Endodermal cell (in vitro differentiated cells): ENCODE data around the gene TCF4. TPM values are rescaled to one million over a fixed set of nuclear protein-coding genes. Genes with fewer than 3 reads are reported as not detected.

Experiments used
- DNase-seq: peaks from one replicate; pipeline ENCODE4 v3.0.0-alpha.2; 2017
- H3K27ac ChIP-seq: 2 replicates; pipeline ENCODE4 v1.5.1; 2013; ENCODE audit warnings: mild to moderate bottlenecking, low read depth, low read length, moderate library complexity
- H3K27me3 ChIP-seq: 2 replicates; pipeline ENCODE4 v1.6.1; 2013; ENCODE audit warnings: mild to moderate bottlenecking, low read length, moderate library complexity; ENCODE audit not compliant: insufficient read depth, control insufficient read depth, poor library complexity, severe bottlenecking
- H3K36me3 ChIP-seq: 2 replicates; pipeline ENCODE4 v1.7.0; 2013; ENCODE audit warnings: mild to moderate bottlenecking, low read length, moderate library complexity; ENCODE audit not compliant: control insufficient read depth, insufficient read depth
- H3K4me1 ChIP-seq: one replicate; pipeline ENCODE4 v1.7.0; 2013; ENCODE audit warnings: low read length; ENCODE audit not compliant: control insufficient read depth, insufficient read depth
- H3K4me3 ChIP-seq: 2 replicates; pipeline ENCODE4 v1.5.1; 2013; ENCODE audit warnings: mild to moderate bottlenecking, low read length, moderate library complexity
- H3K9ac ChIP-seq: 2 replicates; pipeline ENCODE4 v1.6.1; 2013; ENCODE audit warnings: mild to moderate bottlenecking, low read length, moderate library complexity; ENCODE audit not compliant: poor library complexity, severe bottlenecking; ENCODE audit errors: extremely low read depth
- H3K9me3 ChIP-seq: 2 replicates; pipeline ENCODE4 v1.6.1; 2013; ENCODE audit warnings: mild to moderate bottlenecking, low read length, moderate library complexity; ENCODE audit not compliant: control insufficient read depth
- H3K27ac Mint-ChIP-seq: 2 replicates; pipeline ENCODE4 v1.8.0; 2020; ENCODE audit warnings: mixed read lengths
- H3K27me3 Mint-ChIP-seq: 2 replicates; pipeline ENCODE4 v1.8.0; 2021; ENCODE audit warnings: mild to moderate bottlenecking, mixed read lengths; ENCODE audit not compliant: insufficient read depth
- H3K36me3 Mint-ChIP-seq: 2 replicates; pipeline ENCODE4 v1.8.0; 2020; ENCODE audit warnings: low read depth, mixed read lengths
- H3K4me1 Mint-ChIP-seq: 2 replicates; pipeline ENCODE4 v1.8.0; 2020; ENCODE audit warnings: mixed read lengths
- H3K4me3 Mint-ChIP-seq: 2 replicates; pipeline ENCODE4 v1.8.0; 2020; ENCODE audit warnings: mild to moderate bottlenecking, moderate library complexity, mixed read lengths
- H3K9me3 Mint-ChIP-seq: 2 replicates; pipeline ENCODE4 v1.8.0; 2020; ENCODE audit warnings: mild to moderate bottlenecking, mixed read lengths
- CTCF ChIP-seq: fragments of 200-600 bp; sonication (generic); conservative IDR thresholded peaks from 2 replicates; pipeline ENCODE4 v1.5.0; 2021; ENCODE audit warnings: antibody characterized with exemption, mild to moderate bottlenecking
- WGBS, 2 experiments: methylation state at CpG; one replicate each; pipeline versions ENCODE4 v1.1.5 to v1.1.7; 2013; ENCODE audit warnings: missing lambda C conversion rate in 2 of 2, mixed read lengths in 1 of 2; ENCODE audit not compliant: insufficient coverage in 1 of 2, insufficient read length in 1 of 2; 5-methylcytosine and 5-hydroxymethylcytosine counted together
- total RNA-seq, 2 donors: library from RNA; stranded (reverse); fragmentation: NEBNext Ultra II Directional in 1 of 2; extraction: Animal tissue kit (Norgen Biotek cat#: 25700) in 1 of 2; gene quantifications; 2 replicates in 1 of 2; 3 replicates in 1 of 2; pipeline ENCODE4 v1.2.1, GENCODE V29; 2021

TCF4 gene
- total RNA-seq, 2 donors from 2014 or later, result 40.4 to 58.5 TPM

- no peaks in the 10 kb centered on the region for H3K9me3 ChIP-seq
- H3K4me1 ChIP-seq, result peaks cover 8% of the 10 kb centered on the region
- DNase-seq, result no peak
- H3K27me3 ChIP-seq, result no peaks in the 10 kb centered on the region
- Mint-ChIP-seq H3K27ac (no peak overlapping the region), H3K4me3 (no peak overlapping the region), H3K27me3 (no peaks in the 10 kb centered on the region), H3K4me1 (peaks cover 33% of the 10 kb centered on the region), H3K9me3 (no peaks in the 10 kb centered on the region), H3K36me3 (no peaks in the 10 kb centered on the region)
- H3K27ac ChIP-seq, result no peak overlapping the region
- WGBS, 2 experiments, result 93 to 96% methylated on average over 4 to 8 of the region's 8 CpGs
- no peak overlapping the region for H3K9ac ChIP-seq
- no peak for TF ChIP-seq CTCF
- no peaks in the 10 kb centered on the region for H3K36me3 ChIP-seq
- no peak overlapping the region for H3K4me3 ChIP-seq
Observed at GRCh38 chr18:55404832-55405465, 183.0 kb downstream of the TCF4 start.

- Mint-ChIP-seq H3K36me3 (no peaks in the 10 kb centered on the region), H3K9me3 (no peaks in the 10 kb centered on the region), H3K4me3 (no peak overlapping the region), H3K4me1 (peaks cover 33% of the 10 kb centered on the region), H3K27ac (no peak overlapping the region), H3K27me3 (no peaks in the 10 kb centered on the region)
- 92 to 100% methylated on average over 2 to 5 of the region's 5 CpGs for WGBS, 2 experiments
- TF ChIP-seq CTCF, result no peak
- no peaks in the 10 kb centered on the region for H3K36me3 ChIP-seq
- no peak for DNase-seq
- H3K27me3 ChIP-seq, result no peaks in the 10 kb centered on the region
- no peak overlapping the region for H3K27ac ChIP-seq
- no peaks in the 10 kb centered on the region for H3K9me3 ChIP-seq
- no peak overlapping the region for H3K9ac ChIP-seq
- H3K4me1 ChIP-seq, result peaks cover 8% of the 10 kb centered on the region
- no peak overlapping the region for H3K4me3 ChIP-seq
Observed at GRCh38 chr18:55404136-55404830, 183.7 kb downstream of the TCF4 start.

DNA sequence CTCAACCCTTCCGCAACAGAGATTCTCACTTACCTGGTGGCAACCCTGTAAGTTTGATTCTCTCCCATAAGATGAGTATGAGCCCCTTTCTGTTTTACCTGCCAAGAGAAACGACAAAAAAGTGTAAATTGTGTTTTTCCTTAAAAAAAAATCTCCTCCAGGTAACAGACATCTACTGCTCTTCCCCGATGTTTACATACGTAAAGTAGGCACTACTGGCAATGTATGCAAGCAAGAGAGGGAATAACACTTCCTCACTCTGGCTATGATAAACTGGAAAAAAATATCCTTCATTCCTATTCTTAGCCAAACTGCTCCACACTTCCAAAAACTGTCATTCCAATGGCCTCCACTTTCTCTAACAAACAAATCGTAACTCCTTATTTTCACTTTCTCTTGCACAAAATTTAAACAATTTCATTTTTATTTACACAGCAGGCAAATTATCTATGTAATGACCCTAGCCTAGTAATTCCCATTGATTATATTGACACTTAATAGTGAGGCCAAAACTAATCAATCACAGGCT, 184.5 kb downstream of the TCF4 start:
- Mint-ChIP-seq H3K27me3 (no peaks in the 10 kb centered on the region), H3K9me3 (no peaks in the 10 kb centered on the region), H3K27ac (peak overlapping the region; percentile 73), H3K4me3 (no peak overlapping the region), H3K36me3 (no peaks in the 10 kb centered on the region), H3K4me1 (peaks cover 33% of the 10 kb centered on the region)
- H3K27ac ChIP-seq, result no peak overlapping the region
- peaks cover 8% of the 10 kb centered on the region for H3K4me1 ChIP-seq
- no peak overlapping the region for H3K9ac ChIP-seq
- 74 to 80% methylated on average over 3 to 5 of the region's 5 CpGs for WGBS, 2 experiments
- no peak for TF ChIP-seq CTCF
- H3K36me3 ChIP-seq, result no peaks in the 10 kb centered on the region
- no peaks in the 10 kb centered on the region for H3K9me3 ChIP-seq
- no peak for DNase-seq
- H3K27me3 ChIP-seq, result no peaks in the 10 kb centered on the region
- no peak overlapping the region for H3K4me3 ChIP-seq
